Stimulated activated naive CD4-positive, alpha-beta T cell treated with Interleukin-2 at 50 U/mL for 16 hours (primary cell): ENCODE measurements around the gene ZFPL1.

Experiments
- DNase-seq: peaks from one replicate; lab custom pipeline; 2025; lab: John Stamatoyannopoulos, UW

ZFPL1 gene

DNA sequence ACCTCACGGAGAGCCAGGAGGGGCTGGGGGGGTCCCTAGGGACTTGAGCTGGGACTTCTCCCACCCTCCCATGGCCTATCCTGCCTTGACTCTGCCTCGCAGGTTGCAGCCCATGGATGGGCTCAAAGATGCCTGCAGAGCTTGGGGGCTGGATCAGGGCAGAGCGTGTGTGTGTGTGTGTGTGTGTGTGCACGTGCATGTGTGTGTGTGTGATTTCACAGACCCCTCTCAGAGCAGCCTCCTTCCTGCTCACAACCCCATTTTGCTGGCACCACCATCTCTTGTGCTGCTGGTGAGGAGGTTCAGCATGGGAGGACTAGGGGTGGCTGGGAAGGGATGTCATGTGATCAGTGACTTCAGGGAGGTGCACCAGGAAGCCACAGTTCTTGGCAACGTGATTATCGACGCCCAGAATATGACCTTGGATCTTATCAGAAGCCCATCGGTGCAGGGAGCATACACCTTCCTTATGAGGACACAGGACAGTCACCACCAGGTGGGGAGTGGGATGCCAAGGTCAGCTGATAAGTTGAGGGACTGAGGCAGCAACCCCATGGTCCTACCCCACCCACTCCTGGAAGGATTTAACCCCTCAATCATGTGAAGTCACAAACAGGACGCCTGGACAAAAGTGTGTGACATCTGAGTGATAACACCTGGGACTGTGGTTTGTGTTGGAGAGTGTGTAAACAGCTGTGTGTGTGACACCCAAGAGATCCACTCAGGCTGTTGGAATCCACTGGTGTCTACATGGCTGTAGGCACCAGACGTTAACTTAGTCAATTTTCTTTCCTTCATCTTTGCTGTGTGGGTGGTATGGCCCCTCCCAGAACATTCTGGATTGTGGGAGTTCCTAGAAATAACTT lies 23.8 kb upstream of the ZFPL1 start:
- no peak for DNase-seq

GRCh38 chr11:65060913-65061408 lies 23.1 kb upstream of the ZFPL1 start:
- peak; percentile 40 for DNase-seq

DNA sequence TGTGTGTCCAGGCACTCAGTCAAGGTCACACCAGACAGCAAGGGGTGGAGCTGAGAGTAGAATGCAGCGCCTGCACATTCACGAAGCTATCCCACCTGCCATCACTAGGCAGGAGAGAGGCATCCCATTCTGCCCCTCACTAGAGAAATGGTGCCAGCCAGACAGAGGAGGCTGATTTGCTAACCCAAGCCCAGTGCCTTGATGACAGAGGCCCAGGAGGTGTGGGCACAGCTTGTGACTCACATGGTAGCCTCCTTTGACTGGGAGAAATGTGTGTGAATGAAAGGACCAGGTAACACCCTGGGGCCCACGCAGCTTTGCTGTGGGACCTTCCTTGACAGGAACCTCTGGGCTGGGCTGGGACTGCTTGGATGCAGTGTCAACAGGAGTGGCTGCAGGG lies 20.5 kb upstream of the ZFPL1 start:
- no peak for DNase-seq

DNA sequence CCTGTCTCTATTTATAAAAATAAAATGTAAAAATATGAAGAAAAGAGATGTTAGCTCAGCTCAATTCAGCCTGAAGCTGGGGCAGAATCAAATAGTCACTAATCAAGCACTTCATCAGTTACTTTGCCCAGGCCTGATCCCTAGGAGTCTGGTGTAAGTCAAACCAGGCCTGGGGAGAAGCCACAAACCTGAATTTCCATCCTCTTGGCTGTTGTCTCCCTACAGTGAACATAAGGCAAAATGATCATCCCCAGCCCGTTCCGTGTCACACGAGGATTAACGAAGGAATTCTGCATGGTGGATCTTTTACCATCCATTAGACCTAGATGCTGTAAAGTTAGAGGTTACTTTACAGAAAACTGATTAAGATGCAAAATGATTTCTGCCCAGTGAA lies 19.2 kb upstream of the ZFPL1 start:
- DNase-seq, result no peak

DNA sequence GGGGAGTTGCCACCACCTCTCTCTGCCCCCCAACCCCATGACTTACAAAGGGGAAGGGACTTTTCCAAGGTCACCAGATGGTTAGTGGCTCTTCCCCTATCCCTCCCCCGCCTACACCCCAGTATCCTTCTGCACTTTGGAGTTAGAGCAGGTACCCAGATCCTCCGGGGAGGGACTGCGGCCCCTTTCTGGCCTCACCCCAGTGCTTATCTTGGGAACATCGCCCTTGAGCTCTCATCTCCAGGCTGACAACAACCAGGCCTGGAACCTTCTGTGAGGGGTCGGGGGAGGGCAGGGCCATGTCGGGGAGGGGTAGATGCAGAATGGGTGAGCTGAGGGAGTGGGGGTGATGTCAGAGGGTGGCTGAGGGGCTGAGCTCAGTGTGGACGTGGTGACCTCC lies 18.2 kb upstream of the ZFPL1 start:
- no peak for DNase-seq

DNA sequence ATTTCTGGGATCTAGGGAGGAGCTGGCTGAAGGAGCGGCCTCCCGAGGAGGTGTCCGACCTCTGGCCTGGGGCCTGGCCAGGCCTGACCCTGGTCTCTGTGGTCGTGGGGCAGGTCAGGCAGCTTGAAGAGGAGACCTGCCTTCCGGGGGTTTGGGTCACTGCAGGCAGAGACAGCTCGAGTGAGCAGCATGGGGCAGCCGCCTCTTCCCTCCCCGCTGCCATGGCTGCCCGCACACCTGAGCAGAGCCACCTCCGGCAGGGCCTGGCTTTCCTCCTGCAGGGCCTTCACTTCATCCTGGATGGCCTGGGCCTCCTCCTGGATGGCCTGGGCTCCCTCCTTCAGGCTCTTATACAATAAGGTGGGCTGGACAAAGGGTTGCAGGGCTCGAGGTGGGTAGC lies 17.7 kb upstream of the ZFPL1 start:
- no peak for DNase-seq

GRCh38 chr11:65066805-65067291 lies 17.2 kb upstream of the ZFPL1 start:
- DNase-seq, result no peak

- DNase-seq, result no peak
Measured at GRCh38 chr11:65067446-65067845, 16.6 kb upstream of the ZFPL1 start.

DNA sequence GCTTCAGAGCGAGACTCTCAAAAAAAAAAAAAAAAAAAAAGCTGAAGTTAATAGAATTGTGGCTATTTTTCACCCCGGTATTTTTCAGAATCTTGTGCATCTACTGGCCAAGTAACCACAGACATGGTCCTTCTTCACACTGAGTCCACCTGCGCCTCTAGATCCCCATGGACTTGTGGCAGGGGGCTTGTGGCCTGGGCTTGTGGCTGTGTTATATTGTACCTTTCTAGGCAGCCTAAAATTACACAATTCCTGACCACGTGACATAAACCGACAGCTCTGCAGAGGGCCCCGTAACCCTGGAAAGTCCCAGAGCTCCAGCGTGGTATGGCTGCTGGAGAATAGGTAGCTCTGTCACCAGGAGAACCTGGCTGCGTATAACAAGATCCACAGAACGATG lies 14.8 kb upstream of the ZFPL1 start:
- no peak for DNase-seq

- DNase-seq, result no peak
Measured at GRCh38 chr11:65071907-65072630, 12.0 kb upstream of the ZFPL1 start.

DNA sequence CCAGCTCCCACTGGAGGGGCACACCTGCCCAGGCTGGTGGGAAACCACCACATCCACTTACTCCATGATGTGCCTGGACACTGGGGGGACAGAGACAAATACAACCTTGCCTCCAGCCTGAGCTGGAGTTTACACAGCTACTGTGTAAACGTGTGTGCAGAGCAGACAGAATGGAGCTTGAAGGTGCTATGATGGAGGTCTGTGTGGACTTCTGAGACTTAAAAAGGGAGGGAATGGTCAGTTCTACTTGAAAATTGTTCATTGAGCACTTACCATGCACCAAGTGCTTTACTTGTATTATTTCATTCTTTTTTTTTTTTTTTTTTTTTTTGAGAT lies 11.4 kb upstream of the ZFPL1 start:
- no peak for DNase-seq

DNA sequence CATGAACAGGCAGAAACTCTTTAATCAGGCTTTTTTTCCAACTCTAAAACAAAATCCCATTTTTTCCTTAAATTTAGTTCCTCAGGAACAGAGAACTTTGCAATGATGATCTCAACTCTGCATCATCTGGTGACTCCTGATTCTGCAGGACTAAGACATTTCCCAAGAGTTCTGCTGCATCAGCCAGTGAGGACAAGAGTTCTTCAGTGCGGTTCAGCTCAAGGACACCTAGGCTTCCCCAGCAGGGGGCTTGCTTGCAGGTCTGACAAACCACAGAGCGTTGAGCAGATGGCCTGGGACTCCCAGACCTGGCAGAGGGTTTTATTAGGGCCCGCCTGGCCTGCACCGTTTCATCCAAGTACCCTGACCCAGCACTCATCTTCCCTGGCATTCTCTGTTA lies 6.6 kb upstream of the ZFPL1 start:
- no peak for DNase-seq

- peak; percentile 61 for DNase-seq
Measured at GRCh38 chr11:65078151-65078550, 5.9 kb upstream of the ZFPL1 start.

- DNase-seq, result no peak
Measured at GRCh38 chr11:65078786-65079342, 5.2 kb upstream of the ZFPL1 start.

DNA sequence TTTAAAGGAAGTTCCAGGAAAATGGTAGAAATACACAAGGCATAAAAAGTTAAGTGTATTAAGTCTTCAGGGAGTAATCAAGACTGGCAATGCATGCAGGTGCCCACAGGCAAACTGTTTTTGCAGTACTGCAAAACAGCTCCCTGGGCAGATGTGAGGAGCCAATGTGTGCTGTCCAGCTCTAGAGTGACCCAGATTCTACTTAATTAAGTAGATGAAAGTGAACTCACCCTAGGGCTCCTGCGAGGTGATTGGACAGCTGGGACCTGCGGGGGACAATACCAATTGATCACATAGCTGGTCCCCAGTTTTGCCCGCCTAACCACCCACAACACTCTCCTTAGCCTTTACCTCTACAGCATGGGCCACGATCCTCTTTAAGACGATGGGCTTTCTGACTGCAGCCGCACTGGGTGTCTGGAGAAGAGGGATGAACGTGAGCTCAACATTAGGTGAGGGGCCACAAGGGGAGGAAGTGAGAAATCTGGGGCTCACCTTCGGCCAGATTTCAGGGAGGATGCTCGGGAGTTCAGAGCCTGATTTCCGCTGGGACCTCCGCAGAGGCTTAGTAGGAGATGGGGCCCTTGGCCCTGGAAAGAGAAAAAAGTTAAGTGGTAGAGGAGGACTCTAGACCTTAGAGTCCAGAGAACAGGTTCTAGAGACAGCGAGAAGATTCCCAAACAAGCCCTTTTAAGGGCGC lies 738 bp upstream of the ZFPL1 start:
- DNase-seq, result no peak

DNA sequence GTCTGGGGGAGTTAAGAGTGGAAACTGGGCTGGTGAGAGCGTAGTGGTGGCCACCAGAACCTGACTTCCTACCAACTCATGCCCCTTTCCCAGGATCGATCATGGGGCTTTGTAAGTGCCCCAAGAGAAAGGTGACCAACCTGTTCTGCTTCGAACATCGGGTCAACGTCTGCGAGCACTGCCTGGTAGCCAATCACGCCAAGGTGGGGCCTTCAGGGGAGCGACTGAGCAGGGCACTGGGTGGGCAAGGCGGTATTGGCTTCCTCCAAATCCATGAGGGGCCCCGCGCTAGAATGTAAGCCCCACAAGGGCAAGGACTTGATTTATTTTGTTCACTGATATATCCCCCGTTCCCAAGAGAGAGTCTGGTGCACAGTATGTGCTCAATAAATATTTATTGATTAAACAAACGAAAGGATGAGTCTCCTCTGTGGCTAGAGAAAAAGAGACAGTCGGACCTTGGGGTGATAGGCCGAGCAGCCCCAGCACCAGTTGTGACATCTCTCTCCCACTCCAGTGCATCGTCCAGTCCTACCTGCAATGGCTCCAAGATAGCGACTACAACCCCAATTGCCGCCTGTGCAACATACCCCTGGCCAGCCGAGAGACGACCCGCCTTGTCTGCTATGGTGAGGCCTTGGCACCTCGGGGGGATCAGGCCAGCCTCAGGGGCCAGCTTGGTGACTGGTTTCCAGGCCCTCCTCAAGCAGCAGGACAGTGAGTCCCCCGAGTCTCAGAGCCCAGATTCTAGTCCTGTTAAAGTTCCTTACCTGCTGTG lies 765 bp downstream of the ZFPL1 start:
- no peak for DNase-seq

DNA sequence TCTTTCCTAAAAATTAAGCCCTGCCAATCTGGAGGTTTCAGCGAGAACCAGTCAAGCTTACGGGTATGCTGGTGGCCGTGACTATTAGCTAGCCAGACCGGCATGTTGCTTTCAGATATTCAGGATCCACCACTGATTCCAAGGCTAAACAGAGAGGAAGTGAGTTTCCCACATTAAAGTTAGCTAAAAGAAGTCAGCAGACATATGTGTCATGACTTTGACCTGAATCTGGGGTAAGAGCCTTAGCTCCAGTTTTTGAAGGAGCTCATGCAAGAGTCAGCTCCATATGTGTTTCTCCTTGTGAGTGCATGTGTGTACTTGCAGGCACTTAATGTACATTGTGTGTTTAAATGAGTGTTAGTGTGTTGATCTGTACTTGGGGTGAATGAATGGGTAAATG lies 1.4 kb downstream of the ZFPL1 start:
- no peak for DNase-seq

GRCh38 chr11:65086809-65087208 lies 2.8 kb downstream of the ZFPL1 start:
- DNase-seq, result no peak

GRCh38 chr11:65087216-65087615 lies 3.2 kb downstream of the ZFPL1 start:
- no peak for DNase-seq

DNA sequence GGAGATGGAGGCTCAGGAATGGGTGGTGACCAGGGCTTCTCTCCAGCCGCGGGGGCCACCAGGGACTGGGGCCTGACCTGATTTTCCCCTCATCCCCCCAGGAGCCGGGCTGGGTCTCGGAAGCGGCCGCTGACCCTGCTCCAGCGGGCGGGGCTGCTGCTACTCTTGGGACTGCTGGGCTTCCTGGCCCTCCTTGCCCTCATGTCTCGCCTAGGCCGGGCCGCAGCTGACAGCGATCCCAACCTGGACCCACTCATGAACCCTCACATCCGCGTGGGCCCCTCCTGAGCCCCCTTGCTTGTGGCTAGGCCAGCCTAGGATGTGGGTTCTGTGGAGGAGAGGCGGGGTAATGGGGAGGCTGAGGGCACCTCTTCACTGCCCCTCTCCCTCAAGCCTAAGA lies 3.8 kb downstream of the ZFPL1 start:
- DNase-seq, result no peak

GRCh38 chr11:65089621-65090020 lies 5.6 kb downstream of the ZFPL1 start:
- no peak for DNase-seq

- DNase-seq, result no peak
Measured at GRCh38 chr11:65090628-65091027, 6.6 kb downstream of the ZFPL1 start.
